GM19452 (cell line): Measurements from ENCODE around the gene SLC9C2.
"Not testable (repeated sequence)": the region's sequence is repeated elsewhere in the genome, so short reads cannot be mapped to it uniquely, and the experiment has no call there.

Experiments used
- ATAC-seq: cut with Tn5 transposase; IDR thresholded peaks from one replicate; pipeline ENCODE4 v1.9.1; 2021; ENCODE audit not compliant: unreplicated experiment

SLC9C2 gene

GRCh38 chr1:173530795-173531693 is 71.8 kb downstream of the SLC9C2 start:
- no peak for ATAC-seq

- no peak for ATAC-seq
Observed at GRCh38 chr1:173529106-173529505, 73.8 kb downstream of the SLC9C2 start.

- ATAC-seq: no peak
Observed at GRCh38 chr1:173527151-173527826, 75.6 kb downstream of the SLC9C2 start.

- no peak for ATAC-seq
Observed at GRCh38 chr1:173525926-173526325, 76.9 kb downstream of the SLC9C2 start.

DNA sequence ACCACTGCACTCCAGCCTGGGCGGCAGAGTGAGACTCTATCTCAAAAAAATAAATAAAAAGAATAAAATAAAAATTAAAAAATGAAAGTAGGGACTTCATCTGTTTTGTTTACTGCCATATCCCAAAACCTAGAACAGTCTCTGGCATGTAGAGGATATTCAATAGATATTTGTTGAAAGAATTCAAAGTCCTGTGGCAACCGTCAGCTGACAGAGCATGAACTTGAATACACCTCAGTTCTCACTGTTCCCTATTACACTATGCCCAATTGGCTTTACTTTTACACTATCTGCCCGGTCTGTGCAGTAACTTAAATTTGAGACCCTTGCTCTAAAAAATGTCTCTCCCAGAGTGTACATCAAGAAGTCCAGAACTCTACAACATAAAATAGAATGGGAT is 79.5 kb downstream of the SLC9C2 start:
- no peak for ATAC-seq

DNA sequence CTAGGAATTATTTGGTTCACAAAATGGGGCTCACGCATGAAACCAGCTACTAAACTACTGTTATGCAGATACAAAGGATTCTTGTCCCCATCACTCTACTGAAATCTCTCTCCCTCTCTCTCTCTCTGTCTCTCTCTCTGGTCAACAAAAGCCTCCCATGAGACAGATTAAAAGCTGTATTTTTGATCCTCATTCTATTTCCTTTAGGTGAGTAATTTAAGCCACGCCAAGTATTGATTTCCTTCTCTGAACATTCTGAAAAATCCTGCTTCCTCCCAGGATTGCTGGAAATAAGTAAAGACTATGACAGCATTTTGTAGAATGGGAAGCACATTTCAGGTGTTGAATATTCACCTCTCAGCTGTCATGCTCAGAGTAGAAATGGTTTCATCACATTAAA is 82.1 kb downstream of the SLC9C2 start:
- no peak for ATAC-seq

DNA sequence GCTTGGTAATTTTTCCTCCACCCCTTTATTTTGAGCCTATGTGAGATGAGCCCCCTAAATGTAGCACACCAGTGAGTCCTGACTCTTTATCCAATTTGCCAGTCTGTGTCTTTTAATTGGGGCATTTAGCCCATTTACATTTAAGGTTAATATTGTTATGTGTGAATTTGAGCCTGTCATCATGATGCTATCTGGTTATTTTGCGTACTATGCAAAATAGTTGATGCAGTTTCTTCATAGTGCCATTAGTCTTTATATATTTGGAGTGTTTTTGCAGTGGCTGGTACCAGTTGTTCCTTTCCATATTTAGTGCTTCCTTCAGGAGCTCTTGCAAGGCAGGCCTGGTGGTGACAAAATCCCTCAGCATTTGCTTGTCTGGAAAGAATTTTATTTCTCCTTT is 88.4 kb downstream of the SLC9C2 start:
- not testable (repeated sequence) for ATAC-seq

GRCh38 chr1:173509797-173510196 is 93.1 kb downstream of the SLC9C2 start:
- ATAC-seq: no peak

DNA sequence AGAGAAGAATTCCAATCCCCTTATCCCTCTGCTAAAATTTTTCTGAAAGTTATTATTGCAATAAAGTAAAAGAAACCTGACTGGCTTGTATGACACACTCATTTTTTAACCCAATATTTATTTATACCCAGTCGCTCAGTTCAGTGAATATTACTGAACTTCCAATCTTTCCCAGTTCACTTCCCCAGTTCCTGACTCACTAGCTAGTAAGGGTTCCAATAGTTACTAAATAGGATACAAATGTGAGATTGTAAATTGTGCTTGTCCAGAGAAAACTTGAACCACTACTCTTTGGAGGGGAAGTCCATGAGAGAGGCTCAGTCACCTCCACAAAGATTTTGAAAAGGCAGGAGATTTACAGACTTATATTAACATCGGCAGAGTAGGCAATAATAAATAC is 94.3 kb downstream of the SLC9C2 start:
- no peak for ATAC-seq

GRCh38 chr1:173507847-173508209 is 95.0 kb downstream of the SLC9C2 start:
- ATAC-seq: no peak

- ATAC-seq: no peak
Observed at GRCh38 chr1:173507205-173507846, 95.5 kb downstream of the SLC9C2 start.

DNA sequence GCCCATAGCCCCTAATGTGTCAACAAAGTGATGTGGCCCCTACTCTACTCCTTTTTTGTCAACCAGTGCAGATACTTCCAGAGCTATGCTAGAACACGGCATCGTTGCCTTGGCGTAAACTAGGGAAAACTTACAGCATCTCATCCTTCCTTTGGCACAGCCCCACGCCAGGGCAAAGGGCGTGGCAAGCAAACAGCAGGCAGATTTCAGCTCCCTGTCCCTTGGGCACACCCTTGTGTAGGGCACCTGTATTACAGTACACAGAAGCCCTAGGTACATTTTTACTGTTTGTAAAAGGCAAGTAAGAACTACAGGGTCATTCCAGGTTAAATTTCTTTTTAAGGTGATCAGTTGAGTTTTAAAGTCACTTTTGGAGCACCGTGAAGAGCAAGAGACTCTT is 96.4 kb downstream of the SLC9C2 start:
- no peak for ATAC-seq

DNA sequence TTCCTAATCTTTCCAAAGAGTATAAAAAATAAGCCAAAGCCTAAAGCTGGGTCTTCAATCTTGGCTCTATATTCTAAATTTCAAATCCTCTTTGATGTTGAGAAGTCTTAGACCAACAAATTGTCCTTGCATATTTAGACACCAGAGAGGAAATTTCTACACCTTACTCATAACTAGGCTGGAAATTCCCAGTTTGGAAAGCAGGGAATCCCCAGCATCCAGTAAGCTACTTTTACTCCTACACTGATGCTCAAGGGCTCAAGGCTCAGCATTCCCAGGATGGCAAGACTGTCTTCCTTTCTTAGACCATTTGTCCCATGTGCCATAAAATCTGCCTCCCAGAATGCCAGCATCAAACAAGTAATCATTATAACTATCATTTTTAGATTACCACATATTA is 97.5 kb downstream of the SLC9C2 start:
- no peak for ATAC-seq

DNA sequence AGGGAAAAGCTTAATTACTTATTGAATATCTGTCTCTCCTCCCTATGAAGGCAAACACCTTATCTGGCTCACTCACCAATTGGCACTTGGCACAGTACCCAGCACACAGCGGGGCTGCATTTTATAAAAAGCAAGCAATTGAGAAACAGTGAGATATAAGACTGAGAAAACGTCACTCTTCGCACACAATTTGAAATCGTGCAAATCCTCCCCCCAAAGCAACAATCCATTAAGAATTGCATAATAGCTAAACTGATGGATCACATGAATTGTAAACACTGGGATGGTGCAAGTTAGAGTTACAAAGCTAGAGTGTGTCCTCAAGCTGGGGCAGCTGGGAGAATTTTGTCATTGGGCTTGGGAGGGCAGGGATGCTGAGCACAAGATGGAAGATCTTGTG is 98.6 kb downstream of the SLC9C2 start:
- no peak for ATAC-seq

DNA sequence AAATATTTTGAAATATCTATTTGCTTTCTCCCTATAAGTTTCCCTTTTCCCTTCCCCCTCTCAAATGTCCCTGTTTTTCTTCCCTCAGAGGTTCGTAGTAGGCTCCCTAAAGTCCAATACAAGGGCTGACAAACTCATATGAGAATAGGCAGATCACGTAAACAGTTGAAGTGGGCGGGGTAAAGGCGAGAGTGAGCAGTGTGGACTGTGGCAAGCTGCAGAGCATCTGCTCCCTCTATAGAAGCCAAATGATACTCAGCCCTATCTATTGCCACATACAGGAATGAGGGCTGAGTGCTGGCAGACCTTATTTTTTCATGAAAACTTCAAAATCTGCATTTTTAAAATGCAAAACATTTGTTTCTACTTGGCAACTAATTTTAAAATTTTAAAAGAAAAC is 99.5 kb downstream of the SLC9C2 start:
- no peak for ATAC-seq

DNA sequence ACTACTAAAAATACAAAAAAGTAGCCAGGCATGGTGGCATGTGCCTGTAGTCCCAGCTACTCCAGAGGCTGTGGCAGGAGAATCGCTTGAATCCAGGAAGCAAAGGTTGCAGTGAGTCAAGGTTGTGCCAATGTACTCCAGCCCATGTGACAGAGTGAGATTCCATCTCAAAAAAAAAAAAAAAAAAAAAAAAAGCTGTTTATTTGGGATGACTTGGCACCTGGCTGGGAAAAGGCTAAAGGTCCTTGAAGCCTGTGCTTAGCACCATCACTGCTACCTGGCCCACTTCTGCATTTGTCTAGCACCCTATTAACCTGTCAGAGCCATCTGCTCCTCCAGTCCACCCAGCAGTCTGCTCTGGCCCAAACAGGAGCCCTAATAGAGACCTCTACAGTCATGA is 100.8 kb downstream of the SLC9C2 start:
- no peak for ATAC-seq

GRCh38 chr1:173499729-173500128 is 103.1 kb downstream of the SLC9C2 start:
- no peak for ATAC-seq

GRCh38 chr1:173496757-173497320 is 106.0 kb downstream of the SLC9C2 start:
- ATAC-seq: no peak

- no peak for ATAC-seq
Observed at GRCh38 chr1:173495609-173496267, 107.1 kb downstream of the SLC9C2 start.

- ATAC-seq: not testable (repeated sequence)
Observed at GRCh38 chr1:173493125-173493524, 109.7 kb downstream of the SLC9C2 start.

DNA sequence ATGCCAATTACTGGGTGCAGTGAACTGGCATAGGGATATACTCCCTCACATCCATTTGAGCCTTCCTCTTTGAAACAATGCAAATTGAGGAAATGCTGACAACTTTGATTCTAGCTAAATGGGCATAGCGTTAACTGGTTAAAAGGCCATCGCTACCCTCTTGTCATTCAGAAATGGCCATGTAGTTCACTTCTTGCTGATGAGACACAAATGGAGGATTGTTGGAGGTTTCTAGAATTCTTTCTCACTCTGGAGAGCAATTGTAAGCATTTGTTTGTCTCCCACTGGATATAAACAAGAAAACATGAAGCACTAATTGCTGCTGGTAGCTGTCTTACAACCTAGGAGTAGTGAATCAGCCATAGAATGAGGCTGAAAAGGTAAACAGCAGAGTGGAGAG is 111.4 kb downstream of the SLC9C2 start:
- ATAC-seq: no peak
